ENCODE measurements around the gene DTD1. TPM values are rescaled to one million over a fixed set of nuclear protein-coding genes. Genes with fewer than 3 reads are reported as not detected.

The DTD1 gene
- total RNA-seq, 1 donor, result 19.0 TPM

DNA sequence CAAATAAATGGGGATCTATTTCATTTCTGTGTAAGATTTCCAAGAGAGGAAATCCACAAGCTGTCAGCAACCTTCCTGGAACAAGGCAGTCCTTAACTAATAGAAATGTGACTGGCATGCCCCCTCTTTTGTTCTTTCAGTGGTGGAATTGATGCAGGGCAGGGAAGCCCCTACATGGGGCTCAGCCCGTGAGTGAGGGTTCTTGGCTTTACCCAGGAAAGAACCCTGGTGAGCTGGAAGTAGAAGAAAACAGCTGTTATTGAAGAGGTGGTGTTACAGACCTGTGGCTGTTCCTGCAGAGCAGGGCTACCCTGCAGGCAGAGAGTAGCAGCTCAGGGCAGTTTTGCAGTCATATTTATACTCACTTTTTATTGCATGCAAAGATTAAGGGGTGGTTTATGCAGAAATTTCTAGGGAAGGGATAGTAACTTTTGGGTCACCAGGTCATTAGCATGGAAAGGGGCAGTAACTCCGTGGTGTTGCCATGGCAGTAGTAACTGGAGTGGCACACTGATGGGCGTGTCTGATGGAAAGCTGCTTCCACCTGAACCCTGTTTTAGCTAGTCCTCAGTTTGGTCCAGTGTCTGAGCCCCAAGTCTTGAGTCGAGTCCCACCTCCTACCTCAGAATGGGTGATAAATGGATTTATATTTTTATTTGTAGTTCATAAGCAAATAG lies 137.1 kb downstream of the DTD1 start:
- H3K4me3 ChIP-seq (ENCODE audit: low read length), result no peak overlapping the region

DNA sequence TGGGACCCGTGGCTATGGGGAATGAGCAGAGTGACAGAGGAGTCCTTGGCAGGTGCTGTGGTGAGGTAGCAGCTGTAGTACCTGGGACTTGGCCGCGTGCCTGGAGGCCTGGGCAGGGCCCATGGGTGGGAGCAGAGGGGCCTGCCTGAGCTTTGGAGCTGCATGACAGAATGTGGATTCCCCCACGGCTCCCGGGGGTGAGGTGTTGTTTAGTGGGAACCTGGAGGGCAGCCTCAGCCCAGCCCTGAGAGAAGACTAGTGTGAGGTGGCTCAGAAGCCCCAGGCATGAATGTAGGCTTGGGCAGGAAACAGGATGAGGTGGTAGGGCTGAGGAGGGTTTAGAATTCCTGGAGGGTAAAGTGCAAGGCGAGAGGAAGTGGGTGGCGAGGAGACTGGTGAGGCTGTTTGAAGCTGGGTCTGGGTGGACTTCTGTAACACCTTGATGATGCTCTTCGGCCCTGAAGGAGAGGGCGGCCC lies 139.2 kb downstream of the DTD1 start:
- H3K4me3 ChIP-seq (ENCODE audit: low read length), result no peak overlapping the region
- H3K4me1 ChIP-seq (ENCODE audit: insufficient read depth, low read length), result peaks cover 3% of the 10 kb centered on the region
- H3K9me3 ChIP-seq (ENCODE audit: low read depth, low read length), result no peaks in the 10 kb centered on the region
- H3K27me3 ChIP-seq (ENCODE audit: insufficient read depth, low read length), result no peaks in the 10 kb centered on the region

More for the DNA sequence above, 137.1 kb downstream of the DTD1 start:
- Histone ChIP-seq H3K4me1 (ENCODE audit: insufficient read depth, low read length) (peaks cover 3% of the 10 kb centered on the region), H3K9me3 (ENCODE audit: low read depth, low read length) (no peaks in the 10 kb centered on the region), H3K27me3 (ENCODE audit: insufficient read depth, low read length) (no peaks in the 10 kb centered on the region)

DNA sequence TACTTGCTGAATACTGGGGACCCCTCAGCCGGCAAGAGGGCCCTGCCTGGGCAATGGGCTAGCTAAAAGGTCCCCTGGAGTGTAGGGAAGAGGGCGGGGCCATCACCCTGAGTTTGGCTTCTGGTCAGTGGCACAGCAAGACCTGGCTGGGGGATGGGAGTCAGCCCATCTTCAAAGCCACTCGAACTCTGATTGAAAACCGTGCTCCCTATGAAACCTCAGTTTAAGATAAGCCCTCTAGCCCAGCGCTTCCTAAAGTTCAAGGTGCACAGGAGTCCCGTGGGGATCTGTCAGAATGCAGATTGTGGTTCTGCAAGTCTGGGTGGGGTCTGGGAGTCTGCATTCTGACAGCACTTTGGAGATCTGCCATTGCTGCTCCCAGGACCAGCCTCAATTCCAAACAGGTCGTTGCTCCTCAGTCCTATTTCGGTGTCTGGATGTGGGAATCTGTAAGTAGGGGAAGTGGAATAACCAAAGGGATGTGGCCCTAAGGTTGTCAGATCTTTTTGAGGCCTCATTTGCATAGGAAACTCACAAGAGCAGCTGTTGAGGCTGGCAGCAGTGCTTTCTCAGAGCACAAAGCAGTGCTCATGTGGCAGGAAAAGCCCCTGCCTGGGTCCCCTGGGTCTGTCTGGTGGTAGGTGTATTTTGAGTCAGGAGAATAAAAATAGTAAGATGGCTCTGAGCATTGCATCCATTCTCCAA lies 140.5 kb downstream of the DTD1 start:
- Histone ChIP-seq H3K27me3 (ENCODE audit: insufficient read depth, low read length) (no peaks in the 10 kb centered on the region), H3K4me1 (ENCODE audit: insufficient read depth, low read length) (peaks cover 3% of the 10 kb centered on the region), H3K4me3 (ENCODE audit: low read length) (no peak overlapping the region), H3K9me3 (ENCODE audit: low read depth, low read length) (no peaks in the 10 kb centered on the region)

DNA sequence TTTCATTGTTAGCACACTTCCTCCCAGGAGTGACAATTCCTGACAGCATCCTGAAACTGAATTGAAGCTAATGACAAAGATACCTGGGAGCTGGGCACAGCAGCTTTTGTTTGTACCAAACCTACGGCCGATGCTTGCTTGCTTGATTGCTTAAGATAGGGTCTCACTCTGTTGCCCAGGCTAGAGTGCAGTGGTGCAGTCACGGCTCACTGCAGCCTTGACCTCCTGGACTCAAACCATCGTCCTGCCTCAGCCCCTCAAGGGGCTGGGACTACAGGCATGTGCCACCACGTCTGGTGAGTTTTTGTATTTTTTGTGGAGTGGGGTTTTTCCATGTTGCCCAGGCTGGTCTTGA lies 141.0 kb downstream of the DTD1 start:
- Histone ChIP-seq H3K27me3 (ENCODE audit: insufficient read depth, low read length) (no peaks in the 10 kb centered on the region), H3K9me3 (ENCODE audit: low read depth, low read length) (no peaks in the 10 kb centered on the region), H3K4me3 (ENCODE audit: low read length) (no peak overlapping the region), H3K4me1 (ENCODE audit: insufficient read depth, low read length) (peaks cover 3% of the 10 kb centered on the region)

DNA sequence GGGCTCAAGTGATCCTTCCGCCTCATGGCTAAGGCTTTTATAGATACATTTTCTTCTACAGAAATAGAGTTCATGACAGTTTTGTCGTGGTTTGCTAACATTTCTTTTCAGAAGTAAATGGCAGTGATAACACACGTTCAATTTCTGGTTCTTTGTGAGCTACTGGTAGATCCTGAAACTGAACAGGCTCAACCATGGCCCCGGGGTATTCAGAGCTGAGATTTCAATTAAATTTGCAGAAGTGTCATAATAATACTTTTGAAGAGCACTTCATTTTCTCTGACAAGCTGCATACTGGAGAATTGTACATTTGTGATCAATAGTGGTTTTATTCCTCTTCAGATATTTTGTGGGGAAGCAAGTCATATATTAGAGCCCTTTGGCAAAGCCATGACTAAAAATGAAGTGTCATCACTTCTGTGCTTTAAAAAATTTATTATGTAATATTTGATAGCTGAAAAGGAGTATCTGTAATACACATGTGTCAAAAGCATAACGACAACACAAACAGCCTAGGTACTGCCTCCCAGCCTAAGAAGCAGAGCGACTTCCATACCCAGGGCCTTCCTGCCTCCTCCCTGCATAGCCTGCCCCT lies 141.5 kb downstream of the DTD1 start:
- Histone ChIP-seq H3K27me3 (ENCODE audit: insufficient read depth, low read length) (no peaks in the 10 kb centered on the region), H3K9me3 (ENCODE audit: low read depth, low read length) (no peaks in the 10 kb centered on the region), H3K4me3 (ENCODE audit: low read length) (no peak overlapping the region), H3K4me1 (ENCODE audit: insufficient read depth, low read length) (peaks cover 3% of the 10 kb centered on the region)

DNA sequence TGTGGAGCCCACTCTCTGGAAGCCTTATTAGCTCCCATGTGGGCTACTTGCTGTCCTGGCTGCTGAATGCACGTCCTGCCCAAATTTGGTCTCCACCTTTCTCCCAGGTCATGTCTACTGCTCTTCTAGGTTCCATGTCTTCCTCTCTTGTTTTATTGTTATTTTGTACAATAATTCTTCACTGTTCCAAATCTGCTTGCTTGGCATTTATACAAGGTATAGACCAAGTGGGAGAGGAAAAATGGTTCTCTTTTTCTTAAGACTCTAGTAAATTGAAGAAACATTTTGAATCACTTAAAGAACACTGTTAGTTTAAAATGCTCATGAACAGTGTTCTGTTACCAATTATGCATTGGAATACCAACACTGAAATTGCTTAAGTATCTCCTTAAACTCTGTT lies 144.1 kb downstream of the DTD1 start:
- H3K4me1 ChIP-seq (ENCODE audit: insufficient read depth, low read length), result peaks cover 3% of the 10 kb centered on the region
- no peaks in the 10 kb centered on the region for H3K27me3 ChIP-seq (ENCODE audit: insufficient read depth, low read length)
- no peaks in the 10 kb centered on the region for H3K9me3 ChIP-seq (ENCODE audit: low read depth, low read length)
- H3K4me3 ChIP-seq (ENCODE audit: low read length), result no peak overlapping the region

DNA sequence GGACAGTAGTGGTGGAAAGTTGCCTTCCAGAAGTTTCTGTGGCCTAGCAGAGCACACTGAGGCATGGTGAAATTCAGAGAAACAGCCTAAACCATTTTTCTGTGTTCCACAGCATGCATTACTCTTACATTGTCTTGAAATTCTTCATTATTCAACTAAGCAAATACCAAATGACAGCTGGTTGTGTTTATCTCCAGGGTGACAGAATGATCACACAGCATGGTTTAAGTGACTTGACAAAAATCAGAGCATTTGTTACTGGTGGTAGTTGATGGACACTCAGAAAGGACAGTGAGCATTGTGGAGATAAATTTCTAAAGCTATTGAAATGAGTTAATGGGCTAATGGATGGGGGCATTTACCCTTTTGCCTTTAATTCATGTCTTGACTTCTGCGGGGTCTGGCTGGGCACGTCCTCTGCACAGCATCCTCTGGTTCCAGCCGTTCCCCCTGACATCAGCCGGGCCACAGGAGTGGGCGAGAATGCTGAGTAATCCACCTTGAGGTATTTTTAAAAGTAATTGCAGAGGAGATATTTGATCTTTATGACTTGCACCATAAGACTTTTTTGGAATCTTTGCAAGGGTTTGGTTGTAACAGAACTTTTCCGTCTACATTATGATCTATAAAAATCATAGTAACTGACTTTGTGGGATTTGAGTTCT lies 146.8 kb downstream of the DTD1 start:
- Histone ChIP-seq H3K27me3 (ENCODE audit: insufficient read depth, low read length) (no peaks in the 10 kb centered on the region), H3K9me3 (ENCODE audit: low read depth, low read length) (no peaks in the 10 kb centered on the region), H3K4me3 (ENCODE audit: low read length) (no peak overlapping the region), H3K4me1 (ENCODE audit: insufficient read depth, low read length) (no peaks in the 10 kb centered on the region)

DNA sequence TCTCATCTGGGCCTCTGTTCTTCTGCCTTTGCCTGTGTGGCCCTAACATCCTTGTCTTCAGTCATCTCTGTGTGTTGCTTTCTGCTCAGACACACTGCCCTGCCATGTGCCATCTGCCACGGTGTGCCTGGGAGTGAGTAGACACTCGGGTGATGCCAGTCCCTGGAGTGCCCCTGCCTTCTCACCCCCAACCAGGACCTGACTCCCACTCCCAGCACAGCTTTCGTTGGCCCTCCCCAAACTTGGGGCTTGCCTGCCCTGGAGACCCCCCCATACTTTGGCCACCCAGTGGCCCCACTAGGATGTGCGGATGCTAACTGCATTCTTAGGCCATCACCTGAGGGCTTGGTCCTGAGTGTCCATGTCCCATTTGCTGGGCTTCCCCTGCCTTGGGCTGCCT lies 149.3 kb downstream of the DTD1 start:
- Histone ChIP-seq H3K27me3 (ENCODE audit: insufficient read depth, low read length) (no peaks in the 10 kb centered on the region), H3K4me3 (ENCODE audit: low read length) (no peak overlapping the region), H3K9me3 (ENCODE audit: low read depth, low read length) (no peaks in the 10 kb centered on the region), H3K4me1 (ENCODE audit: insufficient read depth, low read length) (no peaks in the 10 kb centered on the region)

DNA sequence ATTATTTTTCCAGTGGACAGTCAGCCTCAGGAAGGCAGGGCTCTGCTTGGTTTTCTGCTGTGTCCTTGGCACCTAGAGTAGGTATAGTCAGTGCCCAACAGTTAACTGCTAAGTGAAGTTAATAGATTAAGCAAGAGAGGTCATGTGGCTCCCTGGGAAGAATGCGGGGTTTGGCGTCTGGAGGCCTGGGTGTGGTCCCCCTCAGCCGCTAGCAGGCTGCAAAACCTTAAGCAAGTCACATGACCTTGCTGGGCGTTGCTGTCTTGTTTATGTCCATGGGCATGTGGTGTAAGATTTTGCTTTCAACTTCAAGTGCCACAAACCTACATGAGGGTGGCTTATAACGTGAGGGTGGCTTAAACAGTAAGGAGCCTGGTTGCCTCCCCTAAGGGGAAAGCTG lies 150.2 kb downstream of the DTD1 start:
- Histone ChIP-seq H3K9me3 (ENCODE audit: low read depth, low read length) (no peaks in the 10 kb centered on the region), H3K4me1 (ENCODE audit: insufficient read depth, low read length) (no peaks in the 10 kb centered on the region), H3K4me3 (ENCODE audit: low read length) (no peak overlapping the region), H3K27me3 (ENCODE audit: insufficient read depth, low read length) (no peaks in the 10 kb centered on the region)

DNA sequence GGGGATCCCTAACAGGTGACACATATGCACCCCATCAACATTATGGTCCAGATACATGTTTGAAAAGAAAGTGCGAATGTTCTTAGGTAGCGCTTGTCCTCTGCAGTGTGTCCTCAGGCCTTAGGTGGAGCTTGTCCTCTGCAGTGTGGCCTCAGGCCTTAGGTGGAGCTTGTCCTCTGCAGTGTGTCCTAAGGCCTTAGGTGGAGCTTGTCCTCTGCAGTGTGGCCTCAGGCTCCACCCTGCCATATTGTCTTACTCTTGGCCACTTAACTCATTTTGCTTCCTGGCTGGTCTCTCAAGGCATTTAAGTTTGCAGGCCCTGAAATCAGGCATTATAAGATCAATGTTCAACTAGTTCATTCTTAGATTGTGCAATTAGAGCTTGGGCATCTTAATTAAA lies 151.0 kb downstream of the DTD1 start:
- Histone ChIP-seq H3K4me1 (ENCODE audit: insufficient read depth, low read length) (no peaks in the 10 kb centered on the region), H3K27me3 (ENCODE audit: insufficient read depth, low read length) (no peaks in the 10 kb centered on the region), H3K4me3 (ENCODE audit: low read length) (no peak overlapping the region), H3K9me3 (ENCODE audit: low read depth, low read length) (no peaks in the 10 kb centered on the region)

DNA sequence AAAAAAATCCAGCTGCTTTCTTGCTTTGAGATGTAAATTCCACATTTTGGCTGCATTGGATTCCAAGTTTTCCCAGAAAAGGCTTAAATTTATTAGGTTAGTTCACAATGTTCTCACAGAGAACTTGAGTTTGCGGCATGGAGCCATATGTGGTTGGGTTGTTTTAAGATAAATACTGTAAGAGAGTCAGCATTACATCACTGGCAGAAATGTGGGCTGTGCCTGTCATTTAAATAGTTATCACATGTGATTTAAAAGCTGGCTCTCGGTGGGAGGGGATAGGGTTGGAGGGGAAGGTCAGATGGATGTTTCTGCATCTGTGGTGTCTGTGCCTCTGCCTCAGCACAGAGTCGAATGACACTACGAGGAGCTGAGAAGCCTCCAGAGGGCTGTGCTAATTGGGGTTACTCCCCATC lies 151.9 kb downstream of the DTD1 start:
- Histone ChIP-seq H3K9me3 (ENCODE audit: low read depth, low read length) (no peaks in the 10 kb centered on the region), H3K4me1 (ENCODE audit: insufficient read depth, low read length) (no peaks in the 10 kb centered on the region), H3K27me3 (ENCODE audit: insufficient read depth, low read length) (no peaks in the 10 kb centered on the region), H3K4me3 (ENCODE audit: low read length) (no peak overlapping the region)

DNA sequence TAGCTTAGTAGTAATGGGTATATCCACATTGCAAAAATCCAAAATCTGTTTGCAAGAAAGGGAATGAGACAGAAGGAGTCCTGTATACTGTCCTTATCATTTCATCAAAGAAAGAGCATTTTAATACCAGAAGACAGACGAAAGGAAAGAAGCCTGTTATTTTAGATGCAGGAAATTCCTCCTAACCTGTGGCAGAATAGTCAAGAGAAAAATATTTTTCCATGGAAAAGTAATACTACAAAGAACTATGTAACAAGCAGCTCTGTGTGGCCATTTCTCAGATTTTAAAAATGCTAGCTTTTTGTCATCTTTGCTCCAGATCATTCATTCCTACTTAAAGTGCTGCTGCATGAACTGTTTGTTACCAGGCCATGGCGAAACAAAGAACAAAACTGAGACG lies 152.9 kb downstream of the DTD1 start:
- no peaks in the 10 kb centered on the region for H3K9me3 ChIP-seq (ENCODE audit: low read depth, low read length)
- H3K4me1 ChIP-seq (ENCODE audit: insufficient read depth, low read length), result no peaks in the 10 kb centered on the region
- no peak overlapping the region for H3K4me3 ChIP-seq (ENCODE audit: low read length)
- H3K27me3 ChIP-seq (ENCODE audit: insufficient read depth, low read length), result no peaks in the 10 kb centered on the region

DNA sequence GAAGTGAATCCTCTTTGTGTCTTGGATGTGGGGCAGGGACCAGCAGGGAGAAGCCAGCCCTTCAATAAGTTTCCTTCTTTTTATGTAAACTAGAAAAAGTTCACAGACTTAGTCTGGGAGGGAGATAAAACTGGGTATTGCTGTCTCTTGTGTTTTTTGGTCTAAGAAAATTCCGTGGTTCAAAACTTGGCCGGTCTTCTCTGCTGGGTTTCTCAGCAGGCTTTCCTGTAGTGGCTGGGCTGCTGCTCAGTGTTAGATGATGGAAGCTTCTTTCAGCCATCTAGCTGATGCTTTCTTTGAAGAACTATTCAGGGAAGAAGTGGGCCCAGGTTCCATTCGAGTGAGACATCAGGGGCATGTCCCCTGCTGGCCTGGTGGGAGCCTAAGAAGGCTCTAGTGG lies 155.0 kb downstream of the DTD1 start:
- no peaks in the 10 kb centered on the region for H3K9me3 ChIP-seq (ENCODE audit: low read depth, low read length)
- no peaks in the 10 kb centered on the region for H3K27me3 ChIP-seq (ENCODE audit: insufficient read depth, low read length)
- H3K4me1 ChIP-seq (ENCODE audit: insufficient read depth, low read length), result no peaks in the 10 kb centered on the region
- no peak overlapping the region for H3K4me3 ChIP-seq (ENCODE audit: low read length)

DNA sequence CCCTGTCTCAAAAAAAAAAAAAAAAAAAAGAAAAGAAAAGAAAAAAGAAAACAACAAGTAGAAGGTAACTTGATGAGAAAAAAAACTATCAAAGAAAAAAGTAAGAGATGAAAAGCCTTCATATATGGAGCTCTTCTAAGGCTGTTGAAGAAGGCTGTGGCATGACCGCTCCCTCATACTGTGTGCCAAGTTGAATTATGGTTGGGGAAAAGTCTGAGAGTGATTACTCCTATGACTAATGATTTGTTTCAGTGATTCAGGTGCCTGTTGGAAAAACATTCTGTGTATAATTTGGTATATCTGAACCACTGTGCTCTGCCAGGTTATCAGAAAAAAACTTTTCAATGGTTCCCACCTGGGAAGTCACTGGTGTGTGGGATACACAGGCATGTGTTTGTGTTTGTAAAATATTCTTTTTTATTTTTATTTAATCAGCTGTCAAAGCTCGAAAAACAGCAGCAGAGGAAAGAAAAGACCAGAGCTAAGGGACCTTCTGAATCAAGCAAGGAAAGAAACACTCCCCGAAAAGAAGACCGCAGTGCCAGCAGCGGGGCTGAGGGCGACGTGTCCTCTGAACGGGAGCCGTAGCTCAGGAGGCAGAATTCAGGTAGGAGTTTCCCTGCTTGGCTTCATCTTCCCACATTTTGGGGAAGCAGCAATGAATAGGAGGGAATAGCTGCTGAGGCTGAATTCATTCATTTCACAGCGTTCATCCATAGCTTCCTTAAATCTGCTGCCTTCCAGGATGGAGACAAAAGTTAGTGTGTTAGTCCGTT lies 156.0 kb downstream of the DTD1 start:
- no peak overlapping the region for H3K4me3 ChIP-seq (ENCODE audit: low read length)
- no peaks in the 10 kb centered on the region for H3K27me3 ChIP-seq (ENCODE audit: insufficient read depth, low read length)
- H3K4me1 ChIP-seq (ENCODE audit: insufficient read depth, low read length), result no peaks in the 10 kb centered on the region
- no peaks in the 10 kb centered on the region for H3K9me3 ChIP-seq (ENCODE audit: low read depth, low read length)

DNA sequence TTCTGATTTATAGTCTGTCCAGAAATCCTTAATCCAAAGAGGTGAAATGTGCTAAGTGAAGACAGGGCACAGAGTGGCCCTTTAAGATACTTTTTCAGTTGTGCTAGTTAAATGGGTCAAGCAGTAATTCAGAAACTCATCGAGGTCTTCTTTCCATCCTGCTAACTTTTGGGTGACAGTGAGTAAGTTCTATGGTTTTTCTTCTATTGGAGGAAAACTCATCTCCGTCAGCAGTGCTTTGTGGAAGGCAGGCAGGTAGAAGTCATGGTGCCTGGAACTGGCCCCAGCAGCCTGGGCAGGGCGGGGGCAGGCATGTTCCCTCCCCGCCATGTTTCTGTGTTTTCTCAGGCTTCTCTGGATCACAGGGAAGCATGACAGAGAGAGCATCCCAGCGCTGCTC lies 159.2 kb downstream of the DTD1 start:
- H3K9me3 ChIP-seq (ENCODE audit: low read depth, low read length), result no peaks in the 10 kb centered on the region

More for the DNA sequence above, 159.2 kb downstream of the DTD1 start:
- H3K27me3 ChIP-seq (ENCODE audit: insufficient read depth, low read length), result no peaks in the 10 kb centered on the region
- H3K4me3 ChIP-seq (ENCODE audit: low read length), result no peak overlapping the region
- no peaks in the 10 kb centered on the region for H3K4me1 ChIP-seq (ENCODE audit: insufficient read depth, low read length)
